ENCODE results near the gene FGFRL1.
A peak's percentile ranks its signal among the peaks of the same experiment; 100 is the strongest.

The FGFRL1 gene

GRCh38 chr4:1024882-1025545 is 13.6 kb downstream of the FGFRL1 start:
- DNase-seq, result no peak

- DNase-seq, result peak; percentile 63
Observed at GRCh38 chr4:1026115-1026514, 14.7 kb downstream of the FGFRL1 start.

GRCh38 chr4:1027219-1027914 is 15.9 kb downstream of the FGFRL1 start:
- no peak for DNase-seq

GRCh38 chr4:1027915-1028238 is 16.5 kb downstream of the FGFRL1 start:
- DNase-seq, result no peak

GRCh38 chr4:1028574-1029220 is 17.3 kb downstream of the FGFRL1 start:
- DNase-seq, result no peak

GRCh38 chr4:1029529-1029928 is 18.1 kb downstream of the FGFRL1 start:
- DNase-seq, result no peak

GRCh38 chr4:1030031-1030430 is 18.6 kb downstream of the FGFRL1 start:
- no peak for DNase-seq

- no peak for DNase-seq
Observed at GRCh38 chr4:1030559-1030958, 19.1 kb downstream of the FGFRL1 start.

GRCh38 chr4:1031346-1031745 is 19.9 kb downstream of the FGFRL1 start:
- DNase-seq, result no peak

- peak; percentile 26 for DNase-seq
Observed at GRCh38 chr4:1031956-1032795, 20.8 kb downstream of the FGFRL1 start.

GRCh38 chr4:1032861-1033260 is 21.4 kb downstream of the FGFRL1 start:
- DNase-seq, result no peak

- DNase-seq, result no peak
Observed at GRCh38 chr4:1033840-1034551, 22.6 kb downstream of the FGFRL1 start.

GRCh38 chr4:1035510-1035909 is 24.1 kb downstream of the FGFRL1 start:
- DNase-seq, result no peak

GRCh38 chr4:1036095-1036494 is 24.7 kb downstream of the FGFRL1 start:
- DNase-seq, result no peak

- no peak for DNase-seq
Observed at GRCh38 chr4:1036976-1037810, 25.8 kb downstream of the FGFRL1 start.

GRCh38 chr4:1038948-1039492 is 27.6 kb downstream of the FGFRL1 start:
- no peak for DNase-seq

- no peak for DNase-seq
Observed at GRCh38 chr4:1039493-1040343, 28.3 kb downstream of the FGFRL1 start.

GRCh38 chr4:1040344-1041146 is 29.1 kb downstream of the FGFRL1 start:
- DNase-seq, result no peak

GRCh38 chr4:1041147-1041935 is 29.9 kb downstream of the FGFRL1 start:
- no peak for DNase-seq

All from activated CD4-positive, alpha-beta T cell treated with anti-CD3 and anti-CD28 coated beads for 48 hours (primary cell).